Mesendoderm (in vitro differentiated cells): ENCODE measurements around the gene C16orf89.
"Not testable (repeated sequence)": the region's sequence is repeated elsewhere in the genome, so short reads cannot be mapped to it uniquely, and the experiment has no call there.

Source experiments
- DNase-seq: peaks from one replicate; pipeline ENCODE4 v3.0.0; 2013
- H2AK5ac ChIP-seq: 2 replicates; pipeline ENCODE4 v1.6.1; 2013; ENCODE audit warnings: low read length, inconsistent platforms
- H2BK120ac ChIP-seq: 2 replicates; pipeline ENCODE4 v1.6.1; 2013; ENCODE audit warnings: low read depth, mild to moderate bottlenecking, low read length, moderate library complexity, mixed read lengths
- H2BK15ac ChIP-seq: replicated peaks from 2 replicates; pipeline ENCODE4 v1.6.1; 2013; ENCODE audit warnings: low read depth, mild to moderate bottlenecking, moderate library complexity
- H2BK5ac ChIP-seq: 2 replicates; pipeline ENCODE4 v1.6.1; 2013; ENCODE audit warnings: low read length, inconsistent platforms
- H3K18ac ChIP-seq: 2 replicates; pipeline ENCODE4 v1.6.1; 2013; ENCODE audit warnings: mild to moderate bottlenecking, low read length, mixed read lengths
- H3K23ac ChIP-seq: one replicate; pipeline ENCODE4 v1.6.1; 2013; ENCODE audit warnings: low read length
- H3K27ac ChIP-seq: 2 replicates; pipeline ENCODE4 v1.5.1; 2013; ENCODE audit warnings: low read depth, mild to moderate bottlenecking, inconsistent platforms, low read length, moderate library complexity
- H3K27me3 ChIP-seq: 2 replicates; pipeline ENCODE4 v1.6.1; 2013; ENCODE audit warnings: low read length, control low read depth, mild to moderate bottlenecking, inconsistent platforms; ENCODE audit not compliant: insufficient read depth, poor library complexity
- H3K36me3 ChIP-seq: 2 replicates; pipeline ENCODE4 v1.6.1; 2013; ENCODE audit warnings: low read length, inconsistent platforms; ENCODE audit not compliant: control insufficient read depth, insufficient read depth
- H3K4ac ChIP-seq: one replicate; pipeline ENCODE4 v1.6.1; 2013; ENCODE audit warnings: low read depth, mild to moderate bottlenecking, low read length, moderate library complexity
- H3K4me1 ChIP-seq: 2 replicates; pipeline ENCODE4 v1.6.1; 2013; ENCODE audit warnings: low read depth, low read length, inconsistent platforms; ENCODE audit not compliant: control insufficient read depth
- H3K4me2 ChIP-seq: 2 replicates; pipeline ENCODE4 v1.6.1; 2013; ENCODE audit warnings: low read length
- H3K4me3 ChIP-seq: 2 replicates; pipeline ENCODE4 v1.5.1; 2013; ENCODE audit warnings: mild to moderate bottlenecking, low read length
- H3K56ac ChIP-seq: one replicate; pipeline ENCODE4 v1.6.1; 2013; ENCODE audit warnings: low read length
- H3K79me1 ChIP-seq: 2 replicates; pipeline ENCODE4 v1.6.1; 2013; ENCODE audit warnings: low read length, inconsistent platforms
- H3K79me2 ChIP-seq: 2 replicates; pipeline ENCODE4 v1.6.1; 2013; ENCODE audit warnings: mild to moderate bottlenecking, low read length; ENCODE audit not compliant: control insufficient read depth, insufficient read depth
- H3K9ac ChIP-seq: 2 replicates; pipeline ENCODE4 v1.6.1; 2013; ENCODE audit warnings: low read length, inconsistent platforms
- H4K5ac ChIP-seq: one replicate; pipeline ENCODE4 v1.6.1; 2013; ENCODE audit warnings: low read length
- H4K8ac ChIP-seq: one replicate; pipeline ENCODE4 v1.6.1; 2013; ENCODE audit warnings: low read depth, mild to moderate bottlenecking, control low read depth, low read length, moderate library complexity
- WGBS: extraction: QIAGEN DNeasy Blood & Tissue Kit; methylation state at CpG from one replicate; pipeline ENCODE4 v1.1.7; 2013; ENCODE audit warnings: low lambda C conversion rate, missing lambda C conversion rate; ENCODE audit not compliant: insufficient coverage; ENCODE audit errors: extremely low coverage; 5-methylcytosine and 5-hydroxymethylcytosine counted together

Gene C16orf89

DNA sequence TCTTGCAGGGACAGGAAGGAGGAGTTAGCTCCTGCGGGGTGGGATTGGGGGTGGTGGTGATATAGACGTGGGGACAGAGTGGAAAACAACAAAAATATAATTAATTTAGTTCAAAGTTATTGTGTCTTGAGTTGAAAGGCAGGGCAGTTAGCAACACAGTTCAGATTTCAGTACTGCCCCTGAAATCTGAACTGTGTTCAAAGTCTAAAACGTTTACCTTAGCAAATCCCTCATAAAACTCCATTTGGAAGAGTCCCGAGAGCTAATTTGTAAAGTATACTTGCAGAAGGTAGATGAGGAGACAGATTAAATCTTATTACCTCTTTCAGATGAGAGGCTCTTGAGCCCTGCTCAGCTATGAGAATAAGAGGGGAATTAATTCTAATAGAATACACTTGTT lies 33.4 kb upstream of the C16orf89 start:
- not testable (repeated sequence) for H3K56ac ChIP-seq, H3K4me3 ChIP-seq
- WGBS = no CpG with 5 or more reads among the region's 4 CpGs

DNA sequence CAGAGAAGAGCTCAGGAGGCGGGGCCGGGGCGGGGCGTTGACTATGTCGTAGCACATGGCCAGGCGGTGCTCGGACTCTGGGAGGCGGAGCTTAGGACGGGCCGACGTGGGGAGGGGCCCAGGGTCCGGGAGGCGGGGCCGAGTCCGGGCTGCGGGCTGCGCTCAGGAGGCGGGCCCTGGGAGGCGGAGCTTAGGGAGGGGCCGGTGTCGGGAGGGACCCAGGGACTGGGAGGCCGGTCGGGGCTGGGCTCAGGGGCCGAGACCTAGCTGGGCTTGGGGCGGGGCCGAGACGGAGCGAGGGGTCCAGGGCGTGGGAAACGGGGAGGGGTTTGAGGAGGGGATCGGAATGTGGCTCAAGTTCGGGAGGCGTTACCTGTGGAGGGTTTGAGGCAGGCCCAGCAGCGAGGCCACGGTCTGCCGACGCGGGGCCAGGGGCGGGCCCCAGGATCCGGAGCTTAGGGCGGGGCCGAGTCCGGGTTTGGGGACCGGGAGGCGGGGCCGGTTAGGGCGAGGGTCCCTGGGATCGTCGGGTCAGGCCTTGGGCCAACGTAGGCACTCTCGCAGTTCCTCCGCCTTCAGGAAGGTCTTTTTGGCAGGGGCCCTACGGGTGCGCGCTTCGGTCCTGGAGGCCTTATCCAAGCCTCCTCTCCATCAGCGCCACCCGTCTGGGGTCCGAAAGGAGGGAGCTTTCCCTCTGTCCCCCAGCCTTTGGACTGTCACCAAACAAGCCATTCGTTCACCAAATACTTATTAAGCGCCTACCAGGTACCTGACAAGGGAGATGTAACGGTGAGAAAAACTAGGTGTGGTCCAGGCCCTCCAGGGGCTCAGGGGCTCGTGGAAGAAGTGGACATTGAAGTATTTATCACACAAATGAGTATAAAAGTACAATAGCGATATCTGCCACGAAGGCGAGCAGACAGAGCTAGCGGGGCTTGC lies 32.7 kb upstream of the C16orf89 start:
- H3K18ac ChIP-seq, H4K5ac ChIP-seq, H4K8ac ChIP-seq, H3K36me3 ChIP-seq, H3K27me3 ChIP-seq, H3K27ac ChIP-seq, H2AK5ac ChIP-seq, H3K79me2 ChIP-seq, H3K4ac ChIP-seq, H2BK5ac ChIP-seq, H3K23ac ChIP-seq, H2BK120ac ChIP-seq, H3K4me1 ChIP-seq, H2BK15ac ChIP-seq, H3K79me1 ChIP-seq: not testable (repeated sequence)
- H3K4me2 ChIP-seq = peak overlapping the region; percentile 19
- peak overlapping the region; percentile 60 for H3K9ac ChIP-seq
- DNase-seq = peak; percentile 94
- H3K4me3 ChIP-seq = peak overlapping the region; percentile 24
- no CpG with 5 or more reads among the region's 67 CpGs for WGBS
- peak overlapping the region; percentile 84 for H3K56ac ChIP-seq

More for the DNA sequence above, 33.4 kb upstream of the C16orf89 start:
- not testable (repeated sequence) for H3K79me2 ChIP-seq, H3K18ac ChIP-seq, H3K79me1 ChIP-seq, H3K23ac ChIP-seq, H4K5ac ChIP-seq, H3K27me3 ChIP-seq, H2BK5ac ChIP-seq, H3K4ac ChIP-seq, H3K4me2 ChIP-seq, DNase-seq, H2BK120ac ChIP-seq, H3K36me3 ChIP-seq, H2AK5ac ChIP-seq, H3K9ac ChIP-seq, H2BK15ac ChIP-seq, H3K27ac ChIP-seq, H3K4me1 ChIP-seq, H4K8ac ChIP-seq

DNA sequence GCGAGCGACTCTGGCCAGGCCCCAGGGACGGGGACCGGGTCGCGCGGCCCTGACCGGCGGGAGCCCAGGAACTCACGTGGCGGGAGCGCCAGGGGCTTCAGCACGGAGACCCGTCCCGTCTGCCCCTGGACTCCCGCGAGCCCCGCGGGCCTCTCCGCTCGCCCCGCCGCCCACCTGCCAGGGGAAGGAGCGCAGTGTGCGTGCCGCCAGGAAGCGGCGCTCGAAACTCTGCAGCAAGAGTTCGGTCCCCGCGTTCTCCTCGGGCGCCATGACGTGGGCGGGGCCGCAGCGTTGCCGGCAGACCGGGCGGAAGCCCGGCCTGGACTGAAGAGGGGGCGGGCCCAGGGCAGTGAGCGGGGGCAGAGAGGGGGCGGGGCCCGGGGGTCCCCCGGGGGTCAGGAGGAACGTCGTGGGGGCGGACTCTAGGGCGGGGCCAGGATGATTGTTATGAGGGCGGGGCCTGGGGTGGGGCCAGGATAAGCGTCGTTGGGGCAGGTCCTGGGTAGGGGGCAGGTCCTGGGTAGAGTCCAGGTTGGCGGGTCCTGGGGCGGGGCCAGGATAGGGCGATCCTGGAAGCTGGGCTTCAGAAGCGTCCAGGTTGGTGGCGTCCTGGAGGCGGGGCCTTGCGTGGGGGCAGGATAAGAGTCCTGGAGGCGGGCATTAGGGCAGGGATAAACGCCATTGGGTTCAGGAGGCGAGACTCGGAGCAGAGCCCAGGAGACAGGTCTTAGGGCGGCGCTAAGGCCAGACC lies 31.9 kb upstream of the C16orf89 start, which contains the start of gene EEF2KMT:
Gene EEF2KMT, minus strand, starts transcription at position 326 of the 751 bp plus-strand sequence. Its CDS starts 56 bp downstream, at position 270.
- H2AK5ac ChIP-seq, H3K4ac ChIP-seq, H3K4me1 ChIP-seq, H4K5ac ChIP-seq, H3K27me3 ChIP-seq, H3K23ac ChIP-seq, H2BK120ac ChIP-seq, H4K8ac ChIP-seq, H2BK15ac ChIP-seq, H2BK5ac ChIP-seq, H3K18ac ChIP-seq, H3K36me3 ChIP-seq, H3K79me1 ChIP-seq, H3K79me2 ChIP-seq: not testable (repeated sequence)
- DNase-seq = peak; percentile 100
- H3K9ac ChIP-seq = peak within 1 kb of the TSS; percentile 80
- H3K4me3 ChIP-seq = peak within 1 kb of the TSS; percentile 62
- peak within 1 kb of the TSS; percentile 51 for H3K27ac ChIP-seq
- H3K4me2 ChIP-seq = peak within 1 kb of the TSS; percentile 79
- H3K56ac ChIP-seq = peak within 1 kb of the TSS; percentile 87
- no CpG with 5 or more reads among the region's 67 CpGs for WGBS

DNA sequence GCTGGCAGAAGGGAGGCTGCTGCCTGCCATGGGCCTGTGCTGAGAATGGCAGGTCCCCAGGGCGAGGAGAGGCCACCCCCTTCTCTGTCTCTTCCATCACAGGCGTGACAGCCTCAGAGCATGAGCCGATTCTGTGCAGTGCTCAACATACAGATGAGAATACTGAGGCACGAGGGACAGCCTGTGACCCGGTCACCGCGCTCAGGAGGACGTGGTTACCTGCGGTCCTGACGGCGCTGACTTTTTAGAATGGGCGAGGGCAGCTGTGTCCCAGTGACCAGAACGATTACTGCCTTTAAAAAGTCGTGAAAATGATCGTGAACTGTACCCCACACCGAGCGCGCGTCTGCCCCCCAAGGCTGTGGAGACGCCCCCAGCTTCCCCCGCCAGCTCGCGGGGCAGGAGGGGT lies 31.3 kb upstream of the C16orf89 start:
- H3K79me1 ChIP-seq, H2BK120ac ChIP-seq, H3K4me1 ChIP-seq, H3K79me2 ChIP-seq, H3K23ac ChIP-seq, H2BK15ac ChIP-seq, H3K4ac ChIP-seq, H3K36me3 ChIP-seq, H4K8ac ChIP-seq, H2AK5ac ChIP-seq, H2BK5ac ChIP-seq, H4K5ac ChIP-seq, H3K18ac ChIP-seq, H3K27me3 ChIP-seq: not testable (repeated sequence)
- Histone ChIP-seq H3K4me2 (peak overlapping the region; percentile 79), H3K9ac (peak overlapping the region; percentile 80), H3K4me3 (peak overlapping the region; percentile 62), H3K27ac (peak overlapping the region; percentile 51), H3K56ac (peak overlapping the region; percentile 87)
- peak; percentile 64 for DNase-seq
- WGBS = no CpG with 5 or more reads among the region's 23 CpGs

DNA sequence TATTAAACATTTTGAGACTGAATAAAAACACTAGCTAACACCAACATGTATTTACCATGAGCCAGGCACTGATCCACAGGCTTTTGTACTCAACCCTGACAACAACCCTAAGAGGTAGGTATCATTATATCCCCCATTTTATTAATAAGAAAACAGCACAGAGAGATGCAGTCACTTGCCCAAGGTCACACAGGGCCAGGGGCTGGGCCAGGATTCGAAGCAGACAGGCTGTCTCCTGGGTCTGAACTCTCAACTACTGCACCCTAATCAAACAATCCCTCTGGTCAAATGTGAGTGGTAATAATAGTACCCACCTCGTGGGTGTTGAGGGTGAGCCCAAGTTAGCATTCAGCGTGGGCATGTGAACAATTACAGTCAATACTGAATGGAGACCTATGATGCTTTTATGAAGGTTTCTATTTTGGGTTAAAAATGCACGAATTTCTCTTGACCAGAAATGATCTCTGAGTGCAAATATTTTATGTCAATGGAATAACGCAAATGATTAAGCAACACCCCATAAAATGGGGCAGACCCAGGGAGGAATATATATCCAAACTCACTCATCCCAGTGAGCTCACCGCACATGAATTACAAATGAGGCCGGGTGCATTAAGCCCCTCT lies 30.8 kb upstream of the C16orf89 start:
- WGBS = no CpG with 5 or more reads among the region's 7 CpGs
- not testable (repeated sequence) for H3K27ac ChIP-seq

More for the DNA sequence above, 30.8 kb upstream of the C16orf89 start:
- H3K36me3 ChIP-seq, H2BK120ac ChIP-seq, H2AK5ac ChIP-seq, H3K4me2 ChIP-seq, H3K23ac ChIP-seq, H4K8ac ChIP-seq, H3K79me1 ChIP-seq, H3K4ac ChIP-seq, H3K79me2 ChIP-seq, H3K27me3 ChIP-seq, H2BK15ac ChIP-seq, H3K18ac ChIP-seq, H3K4me1 ChIP-seq, H3K4me3 ChIP-seq, DNase-seq, H2BK5ac ChIP-seq, H4K5ac ChIP-seq: not testable (repeated sequence)
- Histone ChIP-seq H3K56ac (peak overlapping the region; percentile 87), H3K9ac (peak overlapping the region; percentile 80)
